Fibroblast of mammary gland (primary cell): ENCODE measurements around the gene CHRNA3.

Experiments used
- DNase-seq: peaks from one replicate; pipeline ENCODE4 v3.0.0-alpha.2; 2010; ENCODE audit warnings: low read depth
- H3K4me3 ChIP-seq: 2 replicates; pipeline ENCODE4 v1.5.1; 2011; ENCODE audit warnings: low read depth, mild to moderate bottlenecking, low read length, moderate library complexity; ENCODE audit not compliant: control insufficient read depth
- CTCF ChIP-seq: conservative IDR thresholded peaks from 2 replicates; pipeline ENCODE4 v1.5.1; 2011; ENCODE audit warnings: low read depth, low read length, inconsistent platforms; ENCODE audit not compliant: control insufficient read depth, insufficient read depth

Gene CHRNA3

GRCh38 chr15:78551902-78552301 is 68.9 kb downstream of the CHRNA3 start:
- H3K4me3 ChIP-seq, result no peak overlapping the region
- no peak for TF ChIP-seq CTCF

GRCh38 chr15:78550815-78551214 is 70.0 kb downstream of the CHRNA3 start:
- no peak overlapping the region for H3K4me3 ChIP-seq
- no peak for DNase-seq

More at GRCh38 chr15:78551902-78552301, 68.9 kb downstream of the CHRNA3 start:
- DNase-seq, result no peak

GRCh38 chr15:78550194-78550593 is 70.6 kb downstream of the CHRNA3 start:
- no peak for TF ChIP-seq CTCF

More at GRCh38 chr15:78550815-78551214, 70.0 kb downstream of the CHRNA3 start:
- TF ChIP-seq CTCF, result no peak

More at GRCh38 chr15:78550194-78550593, 70.6 kb downstream of the CHRNA3 start:
- no peak overlapping the region for H3K4me3 ChIP-seq
- DNase-seq, result no peak
